HG02642 (cell line): Measurements from ENCODE around the gene ATXN7.

Experiments
- ATAC-seq: cut with Tn5 transposase; IDR thresholded peaks from one replicate; pipeline ENCODE4 v1.9.1; 2021; ENCODE audit warnings: mild to moderate bottlenecking; ENCODE audit not compliant: unreplicated experiment, poor library complexity

The ATXN7 gene, protein sequence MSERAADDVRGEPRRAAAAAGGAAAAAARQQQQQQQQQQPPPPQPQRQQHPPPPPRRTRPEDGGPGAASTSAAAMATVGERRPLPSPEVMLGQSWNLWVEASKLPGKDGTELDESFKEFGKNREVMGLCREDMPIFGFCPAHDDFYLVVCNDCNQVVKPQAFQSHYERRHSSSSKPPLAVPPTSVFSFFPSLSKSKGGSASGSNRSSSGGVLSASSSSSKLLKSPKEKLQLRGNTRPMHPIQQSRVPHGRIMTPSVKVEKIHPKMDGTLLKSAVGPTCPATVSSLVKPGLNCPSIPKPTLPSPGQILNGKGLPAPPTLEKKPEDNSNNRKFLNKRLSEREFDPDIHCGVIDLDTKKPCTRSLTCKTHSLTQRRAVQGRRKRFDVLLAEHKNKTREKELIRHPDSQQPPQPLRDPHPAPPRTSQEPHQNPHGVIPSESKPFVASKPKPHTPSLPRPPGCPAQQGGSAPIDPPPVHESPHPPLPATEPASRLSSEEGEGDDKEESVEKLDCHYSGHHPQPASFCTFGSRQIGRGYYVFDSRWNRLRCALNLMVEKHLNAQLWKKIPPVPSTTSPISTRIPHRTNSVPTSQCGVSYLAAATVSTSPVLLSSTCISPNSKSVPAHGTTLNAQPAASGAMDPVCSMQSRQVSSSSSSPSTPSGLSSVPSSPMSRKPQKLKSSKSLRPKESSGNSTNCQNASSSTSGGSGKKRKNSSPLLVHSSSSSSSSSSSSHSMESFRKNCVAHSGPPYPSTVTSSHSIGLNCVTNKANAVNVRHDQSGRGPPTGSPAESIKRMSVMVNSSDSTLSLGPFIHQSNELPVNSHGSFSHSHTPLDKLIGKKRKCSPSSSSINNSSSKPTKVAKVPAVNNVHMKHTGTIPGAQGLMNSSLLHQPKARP

DNA sequence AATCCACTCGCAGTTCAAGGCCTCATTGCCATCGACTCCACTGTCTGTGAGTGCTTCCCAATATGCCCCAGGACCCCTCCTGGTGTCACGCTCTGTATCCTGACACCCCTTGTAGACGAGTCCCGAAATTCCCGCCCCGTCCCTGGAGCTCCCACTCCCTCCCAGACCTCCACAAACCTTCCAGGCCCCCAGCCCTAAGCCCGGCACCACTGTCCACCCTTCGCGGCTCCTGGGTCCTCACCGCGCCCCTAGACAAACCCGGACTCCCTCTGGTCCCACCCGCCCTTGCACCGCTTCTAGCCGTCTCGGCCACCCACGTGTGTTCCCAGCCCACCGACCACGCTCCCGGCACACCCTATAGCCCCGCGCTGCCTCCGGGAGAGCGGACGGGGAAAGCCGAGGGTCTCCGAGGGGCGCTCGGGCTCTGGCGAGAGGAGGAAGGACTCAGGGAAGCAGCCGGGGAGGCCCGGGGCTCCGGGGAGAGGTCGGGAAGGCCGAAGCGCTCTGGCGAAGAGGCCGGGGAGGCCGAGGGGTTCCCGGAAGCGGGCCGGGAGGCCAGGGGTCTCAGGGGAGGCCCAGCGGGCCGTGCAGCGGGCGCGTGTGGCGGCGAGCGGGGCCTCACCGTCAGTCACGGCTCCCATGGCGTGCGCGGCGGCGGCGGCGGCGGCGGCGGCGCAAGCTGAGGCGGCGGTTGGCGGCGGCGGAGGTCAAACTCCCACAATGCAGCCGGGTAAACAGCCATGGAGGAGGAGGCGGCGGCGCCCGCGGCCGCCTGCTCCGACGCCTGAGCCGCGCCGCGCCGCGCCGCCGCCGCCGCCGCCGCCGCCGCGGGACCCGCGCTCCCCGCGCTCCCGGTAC is at the start of gene ATXN7, which contains the start of gene THOC7:
ATXN7 (plus strand) TSS at position 718 of the 858 bp plus-strand sequence. CDS start 48,732 bp downstream, outside the sequence.
THOC7 (minus strand) TSS at position 656 of the 858 bp plus-strand sequence; CDS start at position 641, 15 bp downstream.
- ATAC-seq, result peak; percentile 78

- ATAC-seq, result no peak
Measured at GRCh38 chr3:63814237-63814636, 49.4 kb upstream of the ATXN7 start.

GRCh38 chr3:63817225-63817624 is 46.4 kb upstream of the ATXN7 start:
- ATAC-seq, result no peak

- no peak for ATAC-seq
Measured at GRCh38 chr3:63818282-63819150, 45.2 kb upstream of the ATXN7 start.

DNA sequence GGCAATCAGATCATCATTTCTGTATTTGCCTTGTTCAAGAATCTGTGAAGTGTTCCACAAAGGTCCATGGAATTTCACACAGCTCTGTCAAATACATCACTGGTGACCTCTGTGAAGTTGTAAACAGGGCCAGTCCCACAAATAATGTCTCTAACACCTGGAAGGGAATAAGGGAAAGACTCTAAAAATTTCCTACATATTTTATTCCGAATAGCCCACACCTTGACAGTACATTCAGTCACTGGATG is 44.6 kb upstream of the ATXN7 start, which contains the start of gene C3orf49:
C3orf49 (plus strand) TSS at position 149 of the 248 bp plus-strand sequence. CDS start 173 bp downstream, outside the sequence.
- ATAC-seq, result no peak

DNA sequence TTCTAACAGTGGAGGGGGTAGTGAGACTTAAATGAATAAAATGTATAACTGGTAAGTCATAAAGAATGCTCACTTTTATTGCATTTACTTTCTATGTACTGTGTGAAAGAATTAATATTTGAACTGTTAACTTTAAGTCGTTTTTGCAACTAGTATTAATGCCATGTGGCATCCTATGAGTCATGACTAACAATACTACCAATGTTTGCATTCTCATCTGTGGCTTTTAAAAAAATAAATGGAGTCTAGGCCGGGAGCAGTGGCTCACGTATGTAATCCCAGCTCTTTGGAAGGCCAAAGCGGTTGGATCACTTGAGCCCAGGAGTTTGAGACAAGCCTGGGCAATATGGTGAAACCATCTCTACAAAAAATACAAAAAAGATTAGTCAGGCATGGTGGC is 39.4 kb upstream of the ATXN7 start:
- ATAC-seq, result no peak

DNA sequence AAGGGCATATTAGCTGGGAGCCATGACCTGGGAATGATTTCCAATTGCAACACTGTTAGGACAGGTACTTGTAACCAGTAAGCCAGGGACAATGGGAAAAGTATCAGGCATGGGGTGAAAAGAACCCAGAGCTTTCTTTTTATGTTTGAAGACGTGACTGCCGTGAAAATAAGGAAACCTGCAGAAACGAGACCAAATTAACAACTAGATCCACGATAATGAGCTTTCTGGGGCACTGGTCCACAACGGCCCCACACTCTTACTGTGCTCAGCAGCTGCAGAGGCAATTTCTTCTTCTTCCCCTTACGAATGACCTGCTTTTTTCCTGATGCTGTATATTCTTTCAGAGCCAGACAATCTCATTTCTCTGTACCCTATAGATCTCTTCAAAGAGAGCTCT is 33.1 kb upstream of the ATXN7 start:
- ATAC-seq, result no peak

GRCh38 chr3:63832395-63832794 is 31.3 kb upstream of the ATXN7 start:
- ATAC-seq, result no peak

DNA sequence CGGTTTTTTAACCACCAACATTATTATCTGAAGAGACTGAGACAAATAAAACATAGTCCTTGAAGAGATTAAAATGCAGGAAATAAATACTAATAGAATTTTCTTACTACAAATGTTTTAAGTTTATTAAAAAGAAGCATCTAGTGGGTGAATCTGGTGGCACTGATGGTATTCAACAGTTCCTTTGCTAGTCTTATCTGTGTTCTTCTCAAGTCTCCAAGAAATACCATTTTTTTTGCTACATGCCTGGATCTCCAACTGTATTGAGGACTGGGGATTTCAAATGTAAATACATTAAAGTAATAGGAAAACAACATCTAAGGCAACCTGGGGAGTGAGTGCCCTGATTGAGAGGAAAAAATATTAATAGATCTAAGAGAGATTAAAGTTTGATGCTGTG is 22.0 kb upstream of the ATXN7 start:
- ATAC-seq, result no peak

GRCh38 chr3:63842127-63842526 is 21.5 kb upstream of the ATXN7 start:
- no peak for ATAC-seq

GRCh38 chr3:63845215-63845614 is 18.5 kb upstream of the ATXN7 start:
- no peak for ATAC-seq

GRCh38 chr3:63847718-63848450 is 15.8 kb upstream of the ATXN7 start:
- no peak for ATAC-seq

- ATAC-seq, result no peak
Measured at GRCh38 chr3:63849175-63849574, 14.5 kb upstream of the ATXN7 start.

DNA sequence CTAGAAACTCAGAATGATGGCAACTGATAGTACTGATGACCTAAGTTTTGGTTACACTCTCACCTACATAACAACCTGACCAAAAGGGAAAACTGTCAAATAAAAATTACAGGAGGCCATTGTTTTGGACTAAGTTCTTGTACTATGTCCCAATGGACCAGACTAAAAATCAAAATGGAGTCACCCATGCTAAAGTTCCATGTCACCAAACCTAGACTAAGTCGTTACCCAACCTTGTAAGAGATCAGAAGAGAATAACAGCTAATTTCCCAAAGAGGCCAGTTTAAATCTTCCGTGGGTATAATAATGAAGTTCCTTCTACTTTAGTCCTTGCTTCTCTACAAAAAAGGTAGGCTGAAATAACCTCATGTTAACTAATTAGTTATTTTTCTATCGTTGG is 12.4 kb upstream of the ATXN7 start:
- no peak for ATAC-seq

- no peak for ATAC-seq
Measured at GRCh38 chr3:63853106-63853505, 10.6 kb upstream of the ATXN7 start.

DNA sequence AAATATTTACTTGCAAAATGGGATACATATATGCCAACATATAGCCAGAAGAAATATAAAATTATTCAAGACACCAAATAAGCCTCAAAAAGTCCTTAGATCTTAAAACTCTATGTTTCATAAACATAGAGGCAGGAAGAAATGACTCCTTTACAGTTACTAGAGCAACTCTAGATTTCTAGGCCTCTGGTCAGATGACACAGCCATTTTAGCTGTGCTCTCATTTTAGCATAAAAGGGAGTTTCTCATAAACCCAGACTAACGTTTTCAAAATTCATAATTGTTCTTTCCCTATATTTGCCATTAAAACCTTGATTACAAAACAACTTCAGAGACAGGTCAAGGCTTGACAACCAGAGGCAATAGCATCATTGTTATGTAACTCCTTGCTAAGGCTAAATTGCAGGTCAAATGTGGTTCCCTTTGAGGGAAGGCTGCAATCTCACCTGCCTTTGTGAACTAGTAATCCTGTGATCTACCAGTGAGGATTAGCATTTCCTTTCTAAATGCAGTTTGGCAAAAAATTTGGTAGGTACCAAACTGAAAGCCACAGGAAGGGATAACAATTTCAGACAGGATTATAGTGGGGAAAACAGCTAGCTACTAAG is 8.2 kb upstream of the ATXN7 start:
- no peak for ATAC-seq

- no peak for ATAC-seq
Measured at GRCh38 chr3:63857311-63857710, 6.4 kb upstream of the ATXN7 start.

DNA sequence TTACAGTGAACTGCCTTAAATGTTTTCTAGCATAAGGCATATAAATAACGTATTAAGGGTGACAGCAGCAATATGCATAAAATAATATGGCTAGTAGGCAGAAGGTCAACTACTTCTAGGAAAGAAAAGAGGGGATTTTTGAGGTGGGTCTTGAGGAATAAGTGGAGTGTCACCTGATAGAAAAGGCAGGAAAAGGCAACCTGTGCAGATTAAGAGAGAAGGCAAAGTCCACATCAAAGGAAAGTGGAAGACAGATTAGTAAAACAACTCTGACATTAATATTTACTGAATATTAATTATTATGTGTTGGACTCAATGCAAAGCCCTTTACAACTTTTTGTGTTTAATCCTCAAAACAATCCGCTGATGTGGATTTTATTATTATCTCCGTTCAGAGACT is 2.9 kb upstream of the ATXN7 start:
- ATAC-seq, result no peak
